ENCODE measurements around the gene KIF19.

Gene KIF19

GRCh38 chr17:74299226-74300009, 26.6 kb upstream of the KIF19 start:
- DNase-seq, result no peak
- H3K4me3 ChIP-seq (ENCODE audit: low read depth, low read length), result no peak overlapping the region
- no peak overlapping the region for H3K27ac ChIP-seq
- no peaks in the 10 kb centered on the region for H3K36me3 ChIP-seq (replicated peaks)
- no peak for TF ChIP-seq CTCF (IDR thresholded peaks at IDR 0.05; ENCODE audit: low read depth, low read length, missing control alignments)
- no peaks in the 10 kb centered on the region for H3K27me3 ChIP-seq (replicated peaks)
- in situ Hi-C loops (cut with HindIII; ENCODE audit: low pct_ligation_motif_present, low sequenced_read_pairs), result no loop called here

GRCh38 chr17:74303305-74303704, 22.7 kb upstream of the KIF19 start:
- in situ Hi-C loops (cut with HindIII; ENCODE audit: low pct_ligation_motif_present, low sequenced_read_pairs), result no loop called here
- H3K4me3 ChIP-seq (ENCODE audit: low read depth, low read length), result no peak overlapping the region
- TF ChIP-seq CTCF (IDR thresholded peaks at IDR 0.05; ENCODE audit: low read depth, low read length, missing control alignments), result no peak
- H3K27me3 ChIP-seq (replicated peaks), result no peaks in the 10 kb centered on the region
- no peaks in the 10 kb centered on the region for H3K36me3 ChIP-seq (replicated peaks)
- no peak overlapping the region for H3K27ac ChIP-seq
- DNase-seq, result no peak

DNA sequence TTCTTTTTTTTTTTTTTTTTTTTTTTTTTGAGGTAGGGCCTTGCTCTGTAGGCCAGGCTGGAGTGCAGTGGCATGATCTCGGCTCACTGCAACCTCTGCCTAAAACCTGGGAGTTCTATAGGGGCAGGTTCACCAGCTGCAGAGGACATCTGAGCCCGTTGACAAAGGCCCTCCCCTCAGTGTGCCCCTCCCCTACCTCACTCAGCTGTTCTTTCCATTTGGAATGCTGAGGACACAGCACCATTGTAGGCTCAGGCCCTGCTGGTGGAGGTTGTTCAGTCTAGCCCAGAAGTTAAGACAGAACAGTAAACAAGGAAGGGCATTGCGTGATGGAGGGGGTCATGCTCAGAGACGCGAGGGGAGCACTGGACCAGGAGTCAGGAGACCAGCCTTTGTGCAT, 21.8 kb upstream of the KIF19 start:
- no peak for DNase-seq
- Histone ChIP-seq H3K27me3 (replicated peaks) (no peaks in the 10 kb centered on the region), H3K36me3 (replicated peaks) (no peaks in the 10 kb centered on the region), H3K4me3 (ENCODE audit: low read depth, low read length) (no peak overlapping the region), H3K27ac (no peak overlapping the region)
- no peak for TF ChIP-seq CTCF (IDR thresholded peaks at IDR 0.05; ENCODE audit: low read depth, low read length, missing control alignments)
- in situ Hi-C loops (cut with HindIII; ENCODE audit: low pct_ligation_motif_present, low sequenced_read_pairs), result no loop called here

- no peak overlapping the region for H3K27ac ChIP-seq
- no peaks in the 10 kb centered on the region for H3K27me3 ChIP-seq (replicated peaks)
- no peak for TF ChIP-seq CTCF (IDR thresholded peaks at IDR 0.05; ENCODE audit: low read depth, low read length, missing control alignments)
- DNase-seq, result no peak
- no peak overlapping the region for H3K4me3 ChIP-seq (ENCODE audit: low read depth, low read length)
- no peaks in the 10 kb centered on the region for H3K36me3 ChIP-seq (replicated peaks)
- in situ Hi-C loops (cut with HindIII; ENCODE audit: low pct_ligation_motif_present, low sequenced_read_pairs), result no loop called here
These were observed 20.0 kb upstream of the KIF19 start for GRCh38 chr17:74305865-74306654.

GRCh38 chr17:74307984-74308773, 17.8 kb upstream of the KIF19 start:
- in situ Hi-C loops (cut with HindIII; ENCODE audit: low pct_ligation_motif_present, low sequenced_read_pairs), result no loop called here
- H3K27ac ChIP-seq, result no peak overlapping the region
- H3K4me3 ChIP-seq (ENCODE audit: low read depth, low read length), result no peak overlapping the region
- H3K36me3 ChIP-seq (replicated peaks), result no peaks in the 10 kb centered on the region
- no peaks in the 10 kb centered on the region for H3K27me3 ChIP-seq (replicated peaks)
- DNase-seq, result no peak
- no peak for TF ChIP-seq CTCF (IDR thresholded peaks at IDR 0.05; ENCODE audit: low read depth, low read length, missing control alignments)
